TTC549 (cell line): Measurements from ENCODE around the gene GHITM.

Experiments
- FAIRE-seq: peaks from 2 replicates; lab custom pipeline; 2012; peaks lifted over from hg19 to GRCh38; lab: Jason Lieb, UNC

GHITM gene

GRCh38 chr10:84201244-84201606, 61.9 kb downstream of the GHITM start:
- no peak for FAIRE-seq

- no peak for FAIRE-seq
These were observed 62.4 kb downstream of the GHITM start for GRCh38 chr10:84201682-84202081.

- no peak for FAIRE-seq
These were observed 63.0 kb downstream of the GHITM start for GRCh38 chr10:84202349-84202748.
